A549 (cell line): Measurements from ENCODE around the gene EPB41L4B. TPM values are rescaled to one million over a fixed set of nuclear protein-coding genes. Genes with fewer than 3 reads are reported as not detected.

ENCODE experiments used
- ATAC-seq, 2 experiments: fragments of 200-7000 bp in 1 of 2; fragments of >200 bp in 1 of 2; cut with Nextera tagmentation in 1 of 2; cut with Tn5 transposase in 1 of 2; 3 replicates each; pipeline versions ENCODE4 v1.8.0 to v1.9.1; 2018 to 2020; ENCODE audit warnings: mild to moderate bottlenecking in 1 of 2, moderate library complexity in 1 of 2
- CTCF ChIA-PET: fragments of 300-600 bp; sonication (Branson Sonifier 250); formaldehyde crosslinking; extraction: SDS; loops from one replicate; lab custom pipeline; 2021; ENCODE audit warnings: antibody characterized with exemption, inconsistent platforms; lab: Yijun Ruan, JAX
- POLR2A ChIA-PET: fragments of 350-600 bp; formaldehyde crosslinking; extraction: SDS; loops from one replicate; lab custom pipeline; 2021; ENCODE audit warnings: antibody characterized with exemption, inconsistent platforms; lab: Yijun Ruan, JAX
- DNase-seq, 2 experiments: peaks; one replicate each; pipeline versions ENCODE4 v3.0.0 to v3.0.0-alpha.2; 2011 to 2016; ENCODE audit warnings: low read depth in 1 of 2, low spot score in 1 of 2
- FAIRE-seq: peaks from 2 replicates; lab custom pipeline; 2011; peaks lifted over from hg19 to GRCh38; lab: Jason Lieb, UNC
- H3K27ac ChIP-seq, 2 experiments: fragments of >200 bp; sonication (Bioruptor Twin); formaldehyde crosslinking; 3 replicates each; pipeline ENCODE4 v1.5.1; 2016 to 2017
- H3K4me1 ChIP-seq: fragments of >200 bp; sonication (Bioruptor Twin); formaldehyde crosslinking; 3 replicates; pipeline ENCODE4 v1.6.1; 2016
- H3K4me2 ChIP-seq: fragments of >200 bp; sonication (Bioruptor Twin); formaldehyde crosslinking; 3 replicates; pipeline ENCODE4 v1.6.1; 2016
- H3K4me3 ChIP-seq: fragments of >200 bp; sonication (Bioruptor Twin); formaldehyde crosslinking; 3 replicates; pipeline ENCODE4 v1.5.1; 2016
- H3K9me3 ChIP-seq: fragments of >200 bp; sonication (Bioruptor Twin); formaldehyde crosslinking; 3 replicates; pipeline ENCODE4 v1.6.1; 2016
- BCL3 ChIP-seq: fragments of >200 bp; sonication (Bioruptor Twin); formaldehyde crosslinking; IDR thresholded peaks from 3 replicates; pipeline ENCODE4 v1.6.1; 2016
- BHLHE40 ChIP-seq: IDR thresholded peaks from 2 replicates; pipeline ENCODE4 v1.6.1; 2012; ENCODE audit warnings: low read depth, low read length, inconsistent platforms
- CBX2 ChIP-seq: fragments of 200-600 bp; sonication (generic); IDR thresholded peaks from 2 replicates; pipeline ENCODE4 v1.6.1; 2016; ENCODE audit warnings: low read depth, mild to moderate bottlenecking, borderline replicate concordance
- CBX8 ChIP-seq: fragments of 200-600 bp; sonication (generic); IDR thresholded peaks from 2 replicates; pipeline ENCODE4 v1.6.1; 2016
- CEBPB ChIP-seq, 2 experiments: fragments of >200 bp in 1 of 2; sonication (Bioruptor Twin) in 1 of 2; formaldehyde crosslinking in 1 of 2; IDR thresholded peaks; 2 replicates each; pipeline ENCODE4 v1.6.1; 2012 to 2016
- CHD2 ChIP-seq: fragments of 150-350 bp; IDR thresholded peaks from 2 replicates; pipeline ENCODE4 v1.6.1; 2014; ENCODE audit warnings: low read length; ENCODE audit not compliant: partially characterized antibody
- CHD4 ChIP-seq: fragments of 200-600 bp; sonication (generic); IDR thresholded peaks from 2 replicates; pipeline ENCODE4 v1.6.1; 2016; ENCODE audit warnings: antibody characterized with exemption, mild to moderate bottlenecking, borderline replicate concordance
- E2F6 ChIP-seq: IDR thresholded peaks from 2 replicates; pipeline ENCODE4 v1.6.1; 2012; ENCODE audit warnings: low read depth, borderline replicate concordance
- EHF ChIP-seq: fragments of 250-450 bp; sonication (Bioruptor Pico); IDR thresholded peaks from 2 replicates; pipeline ENCODE4 v1.5.0; 2020; ENCODE audit warnings: mild to moderate bottlenecking
- EHMT2 ChIP-seq: fragments of 200-600 bp; sonication (generic); IDR thresholded peaks from 2 replicates; pipeline ENCODE4 v1.6.1; 2016; ENCODE audit warnings: antibody characterized with exemption, low read depth, mild to moderate bottlenecking, moderate library complexity
- FOSL2 ChIP-seq, 2 experiments: fragments of 450-650 bp in 1 of 2; fragments of >200 bp in 1 of 2; sonication (Bioruptor Twin) in 1 of 2; formaldehyde crosslinking; IDR thresholded peaks; 2 replicates each; pipeline versions ENCODE4 v1.5.0 to v1.6.1; 2016 to 2020; ENCODE audit warnings: mild to moderate bottlenecking in 1 of 2, moderate library complexity in 1 of 2
- FOXS1 ChIP-seq: fragments of 250-450 bp; sonication (Bioruptor Pico); IDR thresholded peaks from 2 replicates; pipeline ENCODE4 v1.5.0; 2020; ENCODE audit warnings: mild to moderate bottlenecking, moderate library complexity
- GATA3 ChIP-seq: IDR thresholded peaks from 2 replicates; pipeline ENCODE4 v1.6.1; 2012; ENCODE audit warnings: borderline replicate concordance
- HDAC2 ChIP-seq: fragments of 200-600 bp; sonication (generic); IDR thresholded peaks from 2 replicates; pipeline ENCODE4 v1.6.1; 2016
- HOXB13 ChIP-seq: fragments of 250-450 bp; sonication (Bioruptor Pico); IDR thresholded peaks from 2 replicates; pipeline ENCODE4 v1.5.0; 2020; ENCODE audit warnings: low read depth, mild to moderate bottlenecking, moderate library complexity
- JUN ChIP-seq, 2 experiments: fragments of >200 bp; sonication (Bioruptor Twin); formaldehyde crosslinking; IDR thresholded peaks; 2 replicates in 1 of 2; 3 replicates in 1 of 2; pipeline ENCODE4 v1.6.1; 2016 to 2017
- JUNB ChIP-seq: fragments of >200 bp; sonication (Bioruptor Twin); formaldehyde crosslinking; IDR thresholded peaks from 2 replicates; pipeline ENCODE4 v1.6.1; 2016
- KDM1A ChIP-seq: fragments of 200-600 bp; sonication (generic); IDR thresholded peaks from 2 replicates; pipeline ENCODE4 v1.6.1; 2016; ENCODE audit warnings: low read depth, mild to moderate bottlenecking
- MAFK ChIP-seq: fragments of 450-650 bp; IDR thresholded peaks from 2 replicates; pipeline ENCODE4 v1.6.1; 2014; ENCODE audit not compliant: partially characterized antibody
- MAX ChIP-seq: IDR thresholded peaks from 2 replicates; pipeline ENCODE4 v1.6.1; 2012
- NFE2L2 ChIP-seq: fragments of 150-350 bp; conservative IDR thresholded peaks from 2 replicates; pipeline ENCODE4 v1.6.1; 2014; ENCODE audit warnings: low read length
- NPAS2 ChIP-seq: fragments of 250-450 bp; sonication (Bioruptor Pico); IDR thresholded peaks from 2 replicates; pipeline ENCODE4 v1.8.0; 2022; ENCODE audit warnings: mild to moderate bottlenecking, moderate library complexity, borderline replicate concordance
- POLR2A ChIP-seq: IDR thresholded peaks from 2 replicates; pipeline ENCODE4 v1.6.1; 2012; ENCODE audit warnings: mild to moderate bottlenecking, low read length
- POLR2AphosphoS2 ChIP-seq: conservative IDR thresholded peaks from 2 replicates; pipeline ENCODE4 v1.6.1; 2012; ENCODE audit warnings: low read length, improper control_type of control experiment, inconsistent platforms
- RAD21 ChIP-seq, 2 experiments: fragments of >200 bp in 1 of 2; sonication (Bioruptor Twin) in 1 of 2; formaldehyde crosslinking in 1 of 2; IDR thresholded peaks in 1 of 2; conservative IDR thresholded peaks in 1 of 2; 2 replicates in 1 of 2; 3 replicates in 1 of 2; pipeline ENCODE4 v1.6.1; 2012 to 2018; ENCODE audit warnings: inconsistent platforms in 1 of 2
- RARB ChIP-seq: fragments of 250-450 bp; sonication (Bioruptor Pico); IDR thresholded peaks from 2 replicates; pipeline ENCODE4 v1.8.0; 2021; ENCODE audit warnings: mild to moderate bottlenecking, moderate library complexity
- RFX5 ChIP-seq: fragments of 450-650 bp; IDR thresholded peaks from 2 replicates; pipeline ENCODE4 v1.7.1; 2014; ENCODE audit warnings: antibody characterized with exemption, mild to moderate bottlenecking, moderate library complexity
- SMC3 ChIP-seq: fragments of >200 bp; sonication (Bioruptor Twin); formaldehyde crosslinking; IDR thresholded peaks from 3 replicates; pipeline ENCODE4 v1.6.1; 2018; ENCODE audit warnings: inconsistent platforms
- SREBF2 ChIP-seq: fragments of 450-650 bp; IDR thresholded peaks from 2 replicates; pipeline ENCODE4 v1.6.1; 2014; ENCODE audit warnings: mild to moderate bottlenecking, moderate library complexity
- USF2 ChIP-seq: fragments of 450-650 bp; IDR thresholded peaks from 2 replicates; pipeline ENCODE4 v1.6.1; 2014; ENCODE audit warnings: antibody characterized with exemption
- ZFP36 ChIP-seq: fragments of 450-650 bp; IDR thresholded peaks from 2 replicates; pipeline ENCODE4 v1.6.1; 2014; ENCODE audit warnings: borderline replicate concordance; ENCODE audit not compliant: partially characterized antibody
- ZSCAN20 ChIP-seq: fragments of 250-450 bp; sonication (Bioruptor Pico); IDR thresholded peaks from 2 replicates; pipeline ENCODE4 v1.8.0; 2022; ENCODE audit warnings: mild to moderate bottlenecking, moderate library complexity
- WGBS: methylation state at CpG from one replicate; pipeline ENCODE4 v1.1.6; 2017; ENCODE audit errors: missing lambda C conversion rate; 5-methylcytosine and 5-hydroxymethylcytosine counted together
- polyA plus RNA-seq, 4 experiments: library from polyadenylated mRNA; depleted of rRNA in 3 of 4; stranded (reverse); fragments of >200 nt; fragmentation: RNase III in 1 of 4; extraction: RNeasy Plus Mini Kit Qiagen cat#74134 plus additional on column Dnase treatment in 1 of 4; gene quantifications; 2 replicates in 3 of 4; 3 replicates in 1 of 4; pipeline ENCODE4 v1.2.3, GENCODE V29; 2011 to 2017
- TF ChIP-seq, protein P1 (sequence below): fragments of >200 bp; sonication (Bioruptor Twin); formaldehyde crosslinking; IDR thresholded peaks from 2 replicates; pipeline ENCODE4 v1.6.1; 2016
- TF ChIP-seq, protein P2 (sequence below): IDR thresholded peaks from 2 replicates; pipeline ENCODE4 v1.6.1; 2012

Gene EPB41L4B
- polyA plus RNA-seq, 2 of the 4 experiments (the other 2 are of a cell fraction): 7.9 to 22.0 TPM

DNA sequence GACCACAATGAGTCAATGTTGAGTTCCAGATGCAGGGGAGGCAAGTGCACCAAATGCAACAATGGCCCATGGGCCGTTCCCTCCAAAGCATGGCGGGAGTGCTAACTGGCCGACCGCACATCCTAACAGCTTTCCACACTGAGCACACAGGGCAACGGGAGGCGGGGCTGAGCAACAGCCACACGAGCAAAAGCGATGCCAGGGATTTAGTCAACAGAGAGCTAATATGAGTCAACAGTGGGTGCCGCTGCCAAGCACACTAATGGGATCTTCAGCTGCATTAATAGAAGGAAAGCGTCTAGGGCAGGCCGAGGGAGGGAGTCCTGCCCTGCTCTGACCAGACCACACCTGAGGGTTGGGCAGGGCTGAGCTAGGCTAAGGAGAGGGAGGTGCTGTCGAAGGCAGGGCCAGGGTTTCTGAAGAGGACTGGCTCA lies 4.6 kb downstream of the EPB41L4B start:
- H3K27ac ChIP-seq: peak overlapping the region; percentile 47 to 71
- peak; percentile 29; the same call in 1 of the 2 replicates for TF ChIP-seq JUNB
- 0 out of 4 replicates have a peak, but pooled peaks of 1 of the 2 experiments have one; percentile 22 for TF ChIP-seq CEBPB (IDR thresholded peaks at IDR 0.05)
- no peak for TF ChIP-seq POLR2A
- TF ChIP-seq ZSCAN20 (CRISPR knock-in tag): no peak
- TF ChIP-seq GATA3: peak; percentile 38; the same call in 1 of the 2 replicates
- TF ChIP-seq MAFK: no peak
- TF ChIP-seq CHD4: no peak
- TF ChIP-seq HOXB13 (CRISPR knock-in tag): peak; percentile 76; the same call in 1 of the 2 replicates
- no peak for TF ChIP-seq BCL3
- TF ChIP-seq NPAS2 (CRISPR knock-in tag): no peak
- TF ChIP-seq CBX8: no peak
- peak; percentile 95 for TF ChIP-seq E2F6
- peak; percentile 95 for TF ChIP-seq MAX
- peak; percentile 38; the same call in 2 of the 3 replicates for TF ChIP-seq SMC3
- TF ChIP-seq FOXS1: no peak
- TF ChIP-seq SREBF2: no peak
- peak; percentile 38 to 46; a peak in 4 of 5 replicates for TF ChIP-seq RAD21 (conservative IDR thresholded peaks at IDR 0.05 in 1 of 2, IDR thresholded peaks at IDR 0.05 in 1 of 2)
- TF ChIP-seq FOSL2 (IDR thresholded peaks at IDR 0.05): peak; percentile 19; the same call in 1 of the 2 replicates
- peak; percentile 74 for TF ChIP-seq FOSL2 (CRISPR knock-in tag; IDR thresholded peaks at IDR 0.05)
- TF ChIP-seq KDM1A: no peak
- TF ChIP-seq EHMT2: no peak
- peak in 1 of 2 experiments; percentile 52; a peak in 2 of 5 replicates for TF ChIP-seq JUN (IDR thresholded peaks at IDR 0.05)
- POLR2A ChIA-PET: interaction anchor here (0.9 to 1.4 kb wide), 5 partner anchors 9 to 197 kb away, joined by 3 to 7 read pairs (median 4); partner anchors contain the start of gene TMEM245
- 2% methylated on average over 12 of the region's 12 CpGs for WGBS
- H3K9me3 ChIP-seq: no peaks in the 10 kb centered on the region
- CTCF ChIA-PET: interaction anchor here (0.6 to 6.2 kb wide), 18 partner anchors 9 to 362 kb away, joined by 3 to 58 read pairs (median 3); no protein-coding TSS in a partner anchor
- peak; percentile 95 for FAIRE-seq
- H3K4me3 ChIP-seq: no peak overlapping the region
- peaks cover 82% of the 10 kb centered on the region for H3K4me1 ChIP-seq
- ATAC-seq: peak; percentile 79 to 89
- H3K4me2 ChIP-seq: peak overlapping the region; percentile 63
- peak; percentile 82 to 91 for DNase-seq

DNA sequence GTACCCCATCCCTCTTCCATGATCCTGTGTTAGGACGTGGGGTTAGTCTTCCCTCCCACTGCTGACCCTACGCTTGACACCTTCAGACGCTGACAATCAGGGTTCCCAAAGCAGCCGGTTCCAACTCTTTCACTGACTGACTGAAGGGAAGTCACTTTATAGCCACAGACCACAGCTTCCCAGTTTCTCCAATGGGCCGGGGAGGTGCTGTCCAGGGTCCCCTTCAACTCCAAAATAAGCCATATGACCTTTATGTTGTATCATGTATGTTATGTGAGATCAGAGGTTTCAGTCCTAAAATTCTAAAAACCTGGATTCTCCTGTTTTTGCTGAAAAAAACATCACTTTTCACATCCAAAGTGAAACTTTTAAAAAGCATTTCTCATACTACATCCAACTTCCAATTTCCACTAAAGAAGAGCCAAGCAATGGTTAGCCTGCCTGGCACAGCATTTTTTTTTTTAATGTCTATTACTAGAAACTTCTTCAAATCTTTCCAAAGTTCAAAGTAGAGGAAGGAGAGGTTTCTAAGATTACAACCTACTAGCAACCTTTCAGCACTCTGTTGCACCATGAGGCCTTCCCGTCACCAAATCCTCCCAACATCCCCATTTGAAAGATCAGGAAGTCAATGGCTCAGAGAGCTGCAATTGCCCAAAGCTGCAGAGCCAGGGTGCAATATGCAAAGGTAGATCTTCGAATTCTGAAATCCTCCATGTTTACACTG lies 5.2 kb downstream of the EPB41L4B start:
- TF ChIP-seq NFE2L2: no peak
- TF ChIP-seq CHD4: no peak
- TF ChIP-seq, protein P1, sequence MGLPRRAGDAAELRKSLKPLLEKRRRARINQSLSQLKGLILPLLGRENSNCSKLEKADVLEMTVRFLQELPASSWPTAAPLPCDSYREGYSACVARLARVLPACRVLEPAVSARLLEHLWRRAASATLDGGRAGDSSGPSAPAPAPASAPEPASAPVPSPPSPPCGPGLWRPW: no peak
- no peak for TF ChIP-seq GATA3
- TF ChIP-seq JUNB: no peak
- no peak for TF ChIP-seq NPAS2 (CRISPR knock-in tag)
- TF ChIP-seq CHD2: no peak
- TF ChIP-seq EHF (CRISPR knock-in tag): no peak
- TF ChIP-seq SREBF2: no peak
- no peak for TF ChIP-seq USF2
- TF ChIP-seq RARB (CRISPR knock-in tag): no peak
- no peak for TF ChIP-seq HDAC2
- TF ChIP-seq POLR2AphosphoS2: no peak
- TF ChIP-seq ZFP36: no peak
- TF ChIP-seq BHLHE40: no peak
- no peak for TF ChIP-seq CBX2
- no peak for TF ChIP-seq JUN (IDR thresholded peaks at IDR 0.05)
- TF ChIP-seq, protein P2, sequence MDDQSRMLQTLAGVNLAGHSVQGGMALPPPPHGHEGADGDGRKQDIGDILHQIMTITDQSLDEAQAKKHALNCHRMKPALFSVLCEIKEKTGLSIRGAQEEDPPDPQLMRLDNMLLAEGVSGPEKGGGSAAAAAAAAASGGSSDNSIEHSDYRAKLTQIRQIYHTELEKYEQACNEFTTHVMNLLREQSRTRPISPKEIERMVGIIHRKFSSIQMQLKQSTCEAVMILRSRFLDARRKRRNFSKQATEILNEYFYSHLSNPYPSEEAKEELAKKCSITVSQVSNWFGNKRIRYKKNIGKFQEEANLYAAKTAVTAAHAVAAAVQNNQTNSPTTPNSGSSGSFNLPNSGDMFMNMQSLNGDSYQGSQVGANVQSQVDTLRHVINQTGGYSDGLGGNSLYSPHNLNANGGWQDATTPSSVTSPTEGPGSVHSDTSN: no peak
- TF ChIP-seq RFX5: no peak
- no peak for TF ChIP-seq MAFK
- H3K4me2 ChIP-seq: peak overlapping the region; percentile 63

More for the DNA sequence above, 5.2 kb downstream of the EPB41L4B start:
- H3K4me1 ChIP-seq: peaks cover 86% of the 10 kb centered on the region
- H3K9me3 ChIP-seq: no peaks in the 10 kb centered on the region
- DNase-seq (no peak), ATAC-seq (peak in 1 of 2 experiments; percentile 1; a peak in 1 of 6 replicates), FAIRE-seq (no peak)
- 77% methylated on average over 7 of the region's 7 CpGs for WGBS
- H3K4me3 ChIP-seq: no peak overlapping the region
- POLR2A ChIA-PET: interaction anchor here (0.9 to 1.4 kb wide), 5 partner anchors 9 to 196 kb away, joined by 3 to 7 read pairs (median 4); partner anchors contain the start of gene TMEM245
- H3K27ac ChIP-seq: peak overlapping the region; percentile 37 to 71; a peak in 5 of 6 replicates
- CTCF ChIA-PET: interaction anchor here (0.7 to 6.2 kb wide), 12 partner anchors 10 to 361 kb away, joined by 3 to 58 read pairs (median 3); no protein-coding TSS in a partner anchor
